Panc1 (cell line): ENCODE measurements around the gene HDGFL2. TPM values are rescaled to one million over a fixed set of nuclear protein-coding genes. Genes with fewer than 3 reads are reported as not detected.

ENCODE experiments used
- ATAC-seq: fragments of 200-7000 bp; cut with Tn5 transposase; 2 replicates; pipeline ENCODE4 v1.9.1; 2020; ENCODE audit warnings: mild to moderate bottlenecking, moderate library complexity
- BruUV-seq: library from RNA; stranded (reverse); fragments of 400-500 nt; replicated peaks from 2 replicates; lab custom pipeline; 2021; lab: Mats Ljungman, UMichigan
- CTCF ChIA-PET: fragments of 300-600 bp; sonication (Branson Sonifier 250); formaldehyde crosslinking; loops from one replicate; lab custom pipeline; 2022; ENCODE audit warnings: antibody characterized with exemption; lab: Charles Lee
- POLR2A ChIA-PET: fragments of 300-600 bp; sonication (Branson Sonifier 250); formaldehyde crosslinking; loops from one replicate; lab custom pipeline; 2022; ENCODE audit warnings: antibody characterized with exemption; lab: Charles Lee
- DNase-seq: peaks from one replicate; pipeline ENCODE4 v3.0.0-alpha.2; 2010; ENCODE audit warnings: low read depth, low spot score
- H3K27ac ChIP-seq: 2 replicates; pipeline ENCODE4 v1.5.1; 2011; ENCODE audit warnings: mild to moderate bottlenecking, low read length, inconsistent platforms
- H3K27me3 ChIP-seq: fragments of 200-500 bp; sonication (Bioruptor generic); 2 replicates; pipeline ENCODE4 v1.6.0; 2014; ENCODE audit warnings: low read length, inconsistent platforms; ENCODE audit not compliant: control insufficient read depth, insufficient read depth
- H3K36me3 ChIP-seq: fragments of 200-500 bp; sonication (Bioruptor generic); 2 replicates; pipeline ENCODE4 v1.5.1; 2014; ENCODE audit warnings: inconsistent platforms, mild to moderate bottlenecking, low read length, moderate library complexity; ENCODE audit not compliant: control insufficient read depth, insufficient read depth
- H3K4me1 ChIP-seq: 2 replicates; pipeline ENCODE4 v1.5.1; 2011; ENCODE audit warnings: inconsistent platforms, mild to moderate bottlenecking, low read length, moderate library complexity; ENCODE audit not compliant: control insufficient read depth, insufficient read depth
- H3K4me3 ChIP-seq, 2 experiments: 2 replicates each; pipeline ENCODE4 v1.5.1; 2011 to 2012; ENCODE audit warnings: low read depth in 2 of 2, low read length in 2 of 2, mild to moderate bottlenecking in 2 of 2, inconsistent platforms in 1 of 2, moderate library complexity in 1 of 2
- H3K9me3 ChIP-seq: fragments of 200-500 bp; sonication (Bioruptor generic); 2 replicates; pipeline ENCODE4 v1.5.1; 2014; ENCODE audit warnings: low read depth, mild to moderate bottlenecking, inconsistent platforms, low read length, moderate library complexity; ENCODE audit not compliant: control insufficient read depth, insufficient read depth
- CTCF ChIP-seq: fragments of 450-650 bp; IDR thresholded peaks from 2 replicates; pipeline ENCODE4 v1.5.1; 2017; ENCODE audit warnings: mild to moderate bottlenecking
- POLR2AphosphoS5 ChIP-seq: IDR thresholded peaks from 2 replicates; pipeline ENCODE4 v1.6.1; 2012; ENCODE audit warnings: mild to moderate bottlenecking, low read depth, low read length, moderate library complexity
- SIN3A ChIP-seq: IDR thresholded peaks from 2 replicates; pipeline ENCODE4 v1.6.1; 2012; ENCODE audit warnings: low read depth, mild to moderate bottlenecking, low read length, moderate library complexity, borderline replicate concordance; ENCODE audit not compliant: insufficient read depth
- TCF7L2 ChIP-seq: IDR thresholded peaks from 2 replicates; pipeline ENCODE4 v1.6.1; 2011; ENCODE audit warnings: mild to moderate bottlenecking, low read depth, low read length, inconsistent platforms
- in situ Hi-C: cut with HindIII; loops from 2 replicates; pipeline ENCODE4 v1.10.0; 2016; ENCODE audit warnings: low sequenced_read_pairs, low pct_unique_long_range_greater_than_20kb
- intact Hi-C: fragments of 100-400 bp; cut with micrococcal nuclease; formaldehyde crosslinking; loops from one replicate; pipeline ENCODE4 v1.10.0; 2022; ENCODE audit not compliant: unreplicated experiment
- total RNA-seq: library from RNA; stranded (reverse); gene quantifications from one replicate; pipeline ENCODE4 v1.2.1, GENCODE V29; 2021; ENCODE audit not compliant: unreplicated experiment
- TF ChIP-seq, protein P1 (sequence below), 2 experiments: IDR thresholded peaks; 2 replicates each; pipeline ENCODE4 v1.6.1; 2011 to 2012; ENCODE audit warnings: low read depth in 2 of 2, control low read depth in 1 of 2, low read length in 1 of 2, mild to moderate bottlenecking in 1 of 2, moderate library complexity in 1 of 2; ENCODE audit not compliant: insufficient read depth in 1 of 2

The HDGFL2 gene
- total RNA-seq, 1 experiment from 2014 or later: 56.9 TPM

- Histone ChIP-seq H3K4me1 (peaks cover 19% of the 10 kb centered on the region), H3K4me3 (no peak overlapping the region), H3K9me3 (no peaks in the 10 kb centered on the region), H3K36me3 (no peaks in the 10 kb centered on the region), H3K27ac (peak overlapping the region; percentile 75; the same call in 1 of the 2 replicates), H3K27me3 (no peaks in the 10 kb centered on the region)
- intact Hi-C loops: no loop called here
- no TSS peak for BruUV-seq
- ATAC-seq (peak; percentile 3; the same call in 1 of the 2 replicates), DNase-seq (no peak)
- TF ChIP-seq SIN3A: no peak
- TF ChIP-seq, protein P1, sequence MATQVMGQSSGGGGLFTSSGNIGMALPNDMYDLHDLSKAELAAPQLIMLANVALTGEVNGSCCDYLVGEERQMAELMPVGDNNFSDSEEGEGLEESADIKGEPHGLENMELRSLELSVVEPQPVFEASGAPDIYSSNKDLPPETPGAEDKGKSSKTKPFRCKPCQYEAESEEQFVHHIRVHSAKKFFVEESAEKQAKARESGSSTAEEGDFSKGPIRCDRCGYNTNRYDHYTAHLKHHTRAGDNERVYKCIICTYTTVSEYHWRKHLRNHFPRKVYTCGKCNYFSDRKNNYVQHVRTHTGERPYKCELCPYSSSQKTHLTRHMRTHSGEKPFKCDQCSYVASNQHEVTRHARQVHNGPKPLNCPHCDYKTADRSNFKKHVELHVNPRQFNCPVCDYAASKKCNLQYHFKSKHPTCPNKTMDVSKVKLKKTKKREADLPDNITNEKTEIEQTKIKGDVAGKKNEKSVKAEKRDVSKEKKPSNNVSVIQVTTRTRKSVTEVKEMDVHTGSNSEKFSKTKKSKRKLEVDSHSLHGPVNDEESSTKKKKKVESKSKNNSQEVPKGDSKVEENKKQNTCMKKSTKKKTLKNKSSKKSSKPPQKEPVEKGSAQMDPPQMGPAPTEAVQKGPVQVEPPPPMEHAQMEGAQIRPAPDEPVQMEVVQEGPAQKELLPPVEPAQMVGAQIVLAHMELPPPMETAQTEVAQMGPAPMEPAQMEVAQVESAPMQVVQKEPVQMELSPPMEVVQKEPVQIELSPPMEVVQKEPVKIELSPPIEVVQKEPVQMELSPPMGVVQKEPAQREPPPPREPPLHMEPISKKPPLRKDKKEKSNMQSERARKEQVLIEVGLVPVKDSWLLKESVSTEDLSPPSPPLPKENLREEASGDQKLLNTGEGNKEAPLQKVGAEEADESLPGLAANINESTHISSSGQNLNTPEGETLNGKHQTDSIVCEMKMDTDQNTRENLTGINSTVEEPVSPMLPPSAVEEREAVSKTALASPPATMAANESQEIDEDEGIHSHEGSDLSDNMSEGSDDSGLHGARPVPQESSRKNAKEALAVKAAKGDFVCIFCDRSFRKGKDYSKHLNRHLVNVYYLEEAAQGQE (IDR thresholded peaks at IDR 0.05; ENCODE audit: insufficient read depth in 1 of 2, low read depth in 2 of 2, low read length in 1 of 2): no peak
- no peak for TF ChIP-seq CTCF
- TF ChIP-seq POLR2AphosphoS5: no peak
- TF ChIP-seq TCF7L2: no peak
- in situ Hi-C loops: no loop called here
- CTCF ChIA-PET: no interaction called here
- POLR2A ChIA-PET: no interaction called here
Measured at GRCh38 chr19:4519521-4520277, 47.6 kb downstream of the HDGFL2 start.

DNA sequence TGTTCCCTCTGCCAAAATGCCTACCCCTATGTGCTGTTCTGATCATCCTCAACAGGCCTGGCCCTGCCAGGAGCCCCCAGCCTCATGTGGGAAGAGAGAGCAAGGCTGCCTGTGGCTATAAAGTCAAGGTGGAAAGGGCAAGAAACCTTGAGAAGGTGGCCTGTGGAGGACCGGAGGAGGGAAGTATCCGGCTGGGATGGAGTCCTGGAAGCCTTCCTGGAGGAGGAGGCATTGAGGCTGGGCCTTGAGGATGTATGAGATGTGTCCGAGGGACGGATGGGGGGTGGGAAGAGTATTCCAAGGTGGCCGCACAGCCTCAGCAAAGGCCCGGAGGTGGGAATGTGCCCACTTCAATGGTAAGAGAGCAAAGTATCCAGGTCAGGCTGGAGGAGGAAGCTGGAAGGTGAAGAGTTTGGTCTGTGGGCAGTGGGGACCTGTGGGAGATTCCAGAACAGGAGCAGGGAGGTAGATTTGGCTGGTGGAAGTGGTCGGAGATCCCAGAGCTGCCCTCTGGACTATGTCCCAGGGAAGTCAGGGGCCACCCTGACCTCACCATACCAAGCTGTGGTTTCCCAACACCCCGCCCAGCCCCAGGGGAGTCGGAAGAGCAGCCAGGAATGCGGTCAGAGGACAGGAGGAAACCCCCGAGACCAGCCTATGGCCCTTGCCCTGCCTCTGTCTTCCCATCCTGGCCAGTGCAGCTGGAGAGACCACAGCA lies 49.2 kb downstream of the HDGFL2 start:
- DNase-seq (no peak), ATAC-seq (no peak)
- TF ChIP-seq SIN3A (no peak), CTCF (no peak), TCF7L2 (no peak), POLR2AphosphoS5 (no peak)
- TF ChIP-seq, protein P1 (IDR thresholded peaks at IDR 0.05; ENCODE audit: insufficient read depth in 1 of 2, low read depth in 2 of 2, low read length in 1 of 2): no peak
- no TSS peak for BruUV-seq
- no peaks in the 10 kb centered on the region for H3K27me3 ChIP-seq
- in situ Hi-C loops (no loop called here), intact Hi-C loops (no loop called here)
- CTCF ChIA-PET: no interaction called here
- peaks cover 19% of the 10 kb centered on the region for H3K4me1 ChIP-seq
- H3K4me3 ChIP-seq: no peak overlapping the region
- no peak overlapping the region for H3K27ac ChIP-seq
- no peaks in the 10 kb centered on the region for H3K36me3 ChIP-seq
- no peaks in the 10 kb centered on the region for H3K9me3 ChIP-seq
- POLR2A ChIA-PET: no interaction called here
